ENCODE results near the gene CXCR3.
"Not testable (repeated sequence)": the region's sequence is repeated elsewhere in the genome, so short reads cannot be mapped to it uniquely, and the experiment has no call there.

CXCR3 gene

DNA sequence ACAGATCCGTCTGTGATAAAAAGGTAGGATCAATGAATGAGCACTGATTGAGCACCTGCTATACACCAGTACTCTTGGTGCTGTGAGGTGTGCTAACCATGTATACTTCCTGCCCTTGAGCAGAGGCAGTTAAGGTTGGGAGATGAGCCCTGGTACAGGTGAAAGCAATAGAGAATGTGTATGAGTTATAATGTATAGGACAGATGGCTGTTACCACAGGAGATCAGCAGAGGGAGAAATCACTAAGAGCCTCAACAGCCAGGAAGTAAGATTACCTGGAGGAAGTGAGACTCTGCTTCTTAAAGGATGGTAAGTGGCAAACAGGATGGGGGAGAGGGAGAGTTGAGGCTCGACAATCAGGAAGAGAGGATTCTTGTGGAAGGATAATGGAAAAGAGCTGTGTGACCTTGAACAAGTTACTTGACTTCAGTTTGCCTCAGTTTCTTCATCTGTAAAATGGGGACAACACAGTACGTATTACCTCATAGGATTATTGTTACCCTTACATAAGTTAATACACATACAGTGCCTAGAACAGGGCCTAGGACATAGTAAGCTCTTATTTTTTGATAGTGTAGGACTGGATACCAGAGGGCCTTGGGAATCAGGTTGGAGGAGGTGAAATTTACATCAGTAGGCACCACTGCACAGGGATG lies 9.1 kb downstream of the CXCR3 start:
- no peak for DNase-seq (ENCODE audit: low read depth)

DNA sequence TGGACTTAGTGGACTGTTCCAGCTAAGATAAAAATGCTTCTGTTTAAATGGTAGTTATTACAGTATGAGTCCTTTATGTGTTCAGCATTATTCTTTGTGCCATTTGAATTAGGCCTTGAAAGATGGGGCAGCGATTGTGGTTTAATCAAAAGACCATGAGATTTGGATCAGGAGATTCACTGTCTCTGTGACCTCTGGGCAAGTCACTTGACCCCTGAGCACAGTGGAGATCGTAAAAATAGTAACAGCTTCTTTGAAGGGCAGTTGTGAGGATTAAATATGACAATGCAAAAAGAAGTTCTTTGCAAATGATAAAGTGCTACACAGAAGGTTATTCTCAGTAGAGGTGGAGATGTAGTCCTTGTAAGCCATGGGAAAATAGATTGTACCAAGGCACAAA lies 10.8 kb downstream of the CXCR3 start:
- no peak for DNase-seq (ENCODE audit: low read depth)

DNA sequence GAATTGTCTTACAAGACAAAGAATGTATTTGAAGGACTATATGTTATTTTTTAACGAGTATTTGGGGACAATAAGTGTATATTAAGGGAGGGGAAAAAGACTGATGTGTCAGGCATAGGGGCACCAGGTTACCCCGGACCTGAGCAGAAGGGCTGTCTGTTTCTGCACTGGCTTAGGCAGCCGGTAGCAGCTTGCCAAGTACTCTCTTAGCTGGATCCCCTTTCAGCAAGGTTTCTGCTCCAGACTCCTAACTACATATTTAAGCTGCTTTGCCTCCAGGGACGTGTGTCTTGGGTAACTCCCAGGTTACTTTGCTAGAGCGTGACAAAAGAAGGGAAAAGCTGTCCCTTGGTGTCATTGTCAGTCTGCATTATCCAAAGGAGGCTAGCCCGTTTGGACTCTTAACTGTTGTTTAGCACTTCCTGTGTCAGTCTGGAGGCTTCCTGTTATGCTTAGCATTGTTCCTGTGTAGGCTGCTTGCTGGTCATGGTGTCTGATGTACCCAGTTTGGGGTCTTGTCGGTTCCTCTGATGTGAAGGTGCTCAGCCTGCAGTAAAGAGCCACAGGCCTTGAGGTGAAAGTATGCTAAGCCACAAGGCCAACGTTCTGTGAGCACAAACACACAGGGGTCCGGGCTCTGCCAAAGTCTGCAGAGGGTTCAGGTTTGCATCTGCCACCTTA lies 11.6 kb downstream of the CXCR3 start:
- DNase-seq (ENCODE audit: low read depth): no peak

DNA sequence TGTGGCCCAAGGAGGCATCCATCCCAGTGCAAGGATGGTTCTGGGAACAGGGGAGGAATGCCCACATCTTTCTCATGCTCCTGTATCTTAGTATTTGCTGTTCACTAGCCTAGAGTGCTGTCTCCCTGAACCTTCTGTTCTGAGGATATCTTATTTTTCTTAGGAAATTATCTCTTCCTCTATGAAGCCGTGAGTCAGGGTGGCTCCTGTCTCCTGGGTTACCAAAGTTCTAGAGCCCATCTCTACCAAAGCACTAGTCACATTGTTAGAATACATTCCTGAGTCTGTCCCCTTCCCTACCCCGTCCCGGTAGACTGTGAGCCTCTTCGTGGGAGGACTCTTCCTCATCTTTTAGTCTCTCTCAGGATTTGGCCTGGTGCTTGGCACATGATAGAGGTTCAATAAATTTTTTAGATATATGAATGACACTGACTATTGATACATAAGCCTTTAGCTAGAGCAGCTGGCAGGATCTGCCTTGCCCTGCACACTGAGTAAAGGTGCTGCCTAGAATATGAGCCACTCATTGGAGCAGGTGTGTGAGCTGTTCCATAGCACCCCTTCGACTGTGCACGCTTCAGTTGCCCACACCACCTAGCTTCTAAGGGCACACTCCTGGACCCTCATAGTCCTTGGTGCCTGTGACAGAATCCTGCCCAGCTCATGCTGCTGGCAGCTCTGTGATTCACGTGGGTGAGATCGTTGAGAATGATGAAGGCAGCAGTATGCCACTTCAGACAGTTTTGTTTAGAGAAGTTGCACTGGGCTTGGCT lies 13.3 kb downstream of the CXCR3 start:
- no peak for DNase-seq (ENCODE audit: low read depth)

DNA sequence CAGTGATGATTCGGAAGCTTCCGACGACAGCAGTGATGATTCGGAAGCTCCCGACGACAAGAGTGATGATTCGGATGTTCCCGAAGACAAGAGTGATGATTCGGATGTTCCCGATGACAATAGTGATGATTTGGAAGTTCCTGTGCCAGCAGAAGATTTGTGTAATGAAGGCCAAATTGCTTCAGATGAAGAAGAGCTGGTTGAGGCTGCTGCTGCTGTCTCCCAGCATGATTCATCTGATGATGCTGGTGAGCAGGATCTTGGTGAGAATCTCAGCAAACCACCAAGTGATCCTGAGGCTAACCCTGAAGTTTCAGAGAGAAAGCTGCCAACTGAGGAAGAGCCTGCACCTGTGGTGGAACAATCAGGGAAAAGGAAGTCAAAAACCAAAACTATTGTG lies 14.2 kb downstream of the CXCR3 start:
- peak; percentile 73 for DNase-seq (ENCODE audit: low read depth)

DNA sequence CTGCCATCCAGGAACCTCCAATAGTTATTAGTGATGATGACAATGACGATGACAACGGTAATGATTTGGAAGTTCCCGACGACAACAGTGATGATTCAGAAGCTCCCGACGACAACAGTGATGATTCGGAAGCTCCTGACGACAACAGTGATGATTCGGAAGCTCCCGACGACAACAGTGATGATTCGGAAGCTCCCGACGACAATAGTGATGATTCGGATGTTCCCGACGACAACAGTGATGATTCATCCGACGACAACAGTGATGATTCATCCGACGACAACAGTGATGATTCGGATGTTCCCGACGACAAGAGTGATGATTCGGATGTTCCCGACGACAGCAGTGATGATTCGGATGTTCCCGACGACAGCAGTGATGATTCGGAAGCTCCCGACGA lies 14.7 kb downstream of the CXCR3 start:
- DNase-seq (ENCODE audit: low read depth): no peak

DNA sequence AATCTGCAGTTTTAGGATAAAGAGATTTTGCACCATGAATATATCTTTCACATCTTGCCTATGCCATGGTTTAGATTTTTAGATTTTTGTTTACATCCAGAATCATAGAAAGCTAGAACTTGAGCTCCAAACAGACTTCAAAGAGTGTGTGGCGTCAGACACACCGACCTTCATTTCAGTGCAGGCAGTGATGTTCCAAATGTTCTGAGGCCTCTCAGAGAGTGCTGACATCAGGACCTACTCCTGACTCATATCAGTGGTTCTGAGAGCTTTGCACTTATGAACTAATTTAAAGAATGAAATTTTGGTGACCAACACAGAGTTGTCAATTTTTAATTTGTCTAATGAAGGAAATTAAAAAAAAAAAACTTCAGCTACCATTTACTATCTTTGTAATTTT lies 18.3 kb downstream of the CXCR3 start:
- DNase-seq (ENCODE audit: low read depth): no peak

DNA sequence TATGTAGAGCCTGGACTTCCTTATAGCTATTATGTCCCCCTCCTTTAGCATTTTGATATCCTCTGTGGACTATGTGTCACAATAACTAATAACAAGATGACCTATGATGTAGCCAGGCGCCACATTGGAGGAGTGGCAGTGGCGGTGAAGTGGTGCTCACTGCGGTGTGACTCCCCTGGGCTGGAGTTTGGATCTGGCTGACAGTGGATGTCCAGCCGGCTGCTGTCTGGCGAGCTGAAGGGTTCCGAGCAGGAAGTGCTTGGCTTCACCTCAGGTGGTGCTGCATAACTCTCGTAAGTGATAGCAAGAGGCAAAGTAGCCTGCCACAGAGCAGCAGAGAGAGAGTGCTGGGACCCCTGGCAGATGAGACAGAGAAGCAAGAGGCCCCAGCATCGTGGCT lies 25.1 kb downstream of the CXCR3 start:
- not testable (repeated sequence) for DNase-seq (ENCODE audit: low read depth)

DNA sequence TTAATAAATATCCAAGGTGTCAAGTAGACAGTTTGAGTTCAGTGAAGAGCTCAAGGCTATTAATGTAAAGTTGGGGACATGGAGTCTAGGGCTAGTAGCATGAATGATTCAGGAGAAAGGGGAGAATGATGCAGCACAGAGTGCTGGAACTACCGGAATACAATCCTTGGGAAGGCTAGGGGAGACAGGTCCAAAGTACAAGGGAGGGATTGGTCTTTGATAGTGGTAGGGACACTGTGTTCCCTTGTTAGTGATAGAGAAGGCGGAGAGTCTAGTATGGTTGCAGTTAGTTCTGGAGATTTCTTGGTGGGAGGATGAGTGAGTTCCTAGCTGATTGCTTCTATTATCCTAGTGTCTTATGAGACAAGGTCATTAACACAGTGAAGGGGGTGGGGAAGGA lies 31.4 kb downstream of the CXCR3 start:
- DNase-seq (ENCODE audit: low read depth): no peak

DNA sequence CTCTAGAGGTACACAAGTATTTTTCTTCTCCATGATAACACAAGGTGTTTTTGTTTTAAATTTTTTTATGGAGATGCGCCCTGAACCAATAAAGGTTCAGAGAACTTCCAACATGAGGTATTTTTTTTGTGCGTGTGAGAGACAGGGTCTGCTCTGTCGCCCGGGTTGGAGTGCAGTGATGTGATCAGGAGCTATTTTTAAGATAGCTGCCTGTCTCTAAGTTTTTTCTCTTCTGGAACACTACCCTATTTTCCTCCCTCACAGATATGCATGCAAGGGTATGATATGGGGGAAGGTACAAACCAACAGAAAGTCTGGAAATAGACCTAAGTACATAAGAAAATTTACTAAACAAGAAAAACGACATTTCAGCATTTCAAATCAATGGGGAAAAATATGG lies 37.1 kb downstream of the CXCR3 start:
- DNase-seq (ENCODE audit: low read depth): no peak

DNA sequence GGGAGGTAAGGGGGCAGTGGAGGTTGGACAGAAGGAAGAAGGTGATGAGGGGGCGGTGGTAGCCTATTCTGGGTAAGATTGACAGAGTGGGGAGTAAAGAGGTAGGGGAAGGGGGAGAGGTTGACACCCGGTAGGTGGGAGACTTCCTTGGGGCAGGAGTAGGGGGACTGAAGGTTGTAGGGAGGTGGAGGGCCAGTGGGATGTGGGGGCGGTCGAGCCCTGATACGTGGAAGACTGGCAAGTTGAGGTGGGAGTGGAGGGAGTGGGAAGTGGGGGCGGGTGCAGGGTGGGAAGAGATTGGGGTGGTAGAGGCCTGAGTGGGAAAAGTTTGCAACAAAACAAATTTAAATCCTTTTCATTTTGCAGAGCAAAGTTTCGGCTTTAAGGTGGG lies 38.3 kb downstream of the CXCR3 start:
- DNase-seq (ENCODE audit: low read depth): no peak

DNA sequence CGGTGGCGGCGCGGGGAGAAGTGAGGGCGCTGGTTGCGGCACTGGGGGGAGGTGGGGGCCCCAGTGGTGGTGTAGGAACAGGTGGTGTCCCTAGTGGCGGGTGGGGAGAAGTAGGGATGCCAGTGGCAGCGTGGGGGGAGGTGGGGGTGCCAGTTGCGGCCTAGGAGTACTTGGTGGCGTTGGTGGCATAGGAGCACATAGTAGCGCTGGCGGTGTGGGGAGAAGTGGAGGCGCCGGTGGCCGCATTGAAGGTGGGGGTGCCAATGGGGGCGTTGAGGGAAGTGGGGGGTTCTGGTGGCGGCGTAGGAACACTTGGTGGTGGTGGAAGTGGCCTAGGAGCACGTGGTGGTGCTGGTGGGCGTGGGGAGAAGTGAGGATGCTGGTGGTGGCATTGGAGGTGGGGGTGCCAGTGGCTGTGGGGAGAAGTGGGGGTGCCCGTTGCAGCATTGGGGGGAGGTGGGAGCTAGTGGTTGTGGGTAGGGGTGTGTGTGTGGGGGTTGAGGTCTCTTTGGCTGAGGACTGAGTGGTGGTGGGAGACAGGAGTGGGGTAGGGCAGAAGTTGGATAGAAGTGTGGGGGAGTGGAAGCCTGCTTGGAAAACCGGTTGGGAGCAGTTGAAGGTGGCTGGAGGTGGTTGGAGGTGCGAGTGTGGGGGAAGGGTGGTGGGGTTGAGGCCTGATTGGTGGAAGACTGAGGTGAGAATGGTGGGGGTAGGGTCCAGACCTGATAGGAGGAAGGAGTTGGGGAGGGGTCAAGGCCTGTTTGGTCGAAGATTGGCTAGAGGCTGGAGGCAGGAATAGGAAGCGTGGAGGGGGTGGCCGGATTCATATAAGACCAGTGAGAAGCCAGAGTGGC lies 38.9 kb downstream of the CXCR3 start:
- DNase-seq (ENCODE audit: low read depth): no peak

DNA sequence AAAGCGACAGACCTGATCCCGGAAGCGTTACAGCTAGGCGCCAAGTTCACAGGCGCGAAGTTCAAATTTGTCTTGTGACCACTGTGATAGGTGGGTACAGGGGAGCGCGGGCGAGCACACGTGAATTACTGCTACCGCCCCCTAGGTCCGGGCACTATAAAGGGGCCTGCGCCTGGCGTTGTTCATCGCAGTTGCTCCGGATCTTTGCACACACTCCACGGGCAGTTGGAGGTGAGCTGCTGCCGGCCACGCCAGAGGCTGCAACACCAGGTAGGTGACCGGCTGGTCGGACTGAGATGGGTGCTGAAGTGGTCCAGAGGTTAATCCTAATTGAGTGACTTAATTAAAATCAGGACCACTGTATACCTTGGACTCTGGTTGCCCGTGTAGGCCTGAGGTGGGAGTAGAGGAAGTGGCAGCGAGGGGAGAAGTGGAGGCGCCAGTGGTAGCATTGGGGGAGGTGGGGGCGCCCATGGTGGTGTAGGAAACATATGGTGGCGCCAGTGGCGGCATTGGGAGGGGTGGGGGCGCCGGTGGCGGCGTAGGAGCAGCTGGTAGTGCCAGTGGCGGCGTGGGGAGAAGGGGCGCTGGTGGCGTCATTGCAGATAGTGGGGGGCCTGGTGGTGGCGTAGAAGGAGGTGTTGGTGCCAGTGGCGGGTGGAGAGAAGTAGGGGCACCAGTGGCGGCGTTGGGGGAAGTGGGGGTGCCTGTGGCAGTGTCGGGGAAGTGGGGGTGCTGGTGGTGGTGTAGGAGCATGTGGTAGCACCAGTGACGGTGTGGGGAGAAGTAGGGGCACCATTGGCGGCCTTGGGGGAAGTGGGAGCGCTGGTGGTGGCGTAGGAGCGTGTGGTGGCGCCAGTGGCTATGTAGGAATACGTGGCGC lies 39.8 kb downstream of the CXCR3 start, which contains the start of gene GCNA:
Gene GCNA (plus strand): TSS at position 185 of the 883 bp plus-strand sequence. CDS start 2,385 bp downstream, outside the sequence.
- DNase-seq (ENCODE audit: low read depth): no peak

DNA sequence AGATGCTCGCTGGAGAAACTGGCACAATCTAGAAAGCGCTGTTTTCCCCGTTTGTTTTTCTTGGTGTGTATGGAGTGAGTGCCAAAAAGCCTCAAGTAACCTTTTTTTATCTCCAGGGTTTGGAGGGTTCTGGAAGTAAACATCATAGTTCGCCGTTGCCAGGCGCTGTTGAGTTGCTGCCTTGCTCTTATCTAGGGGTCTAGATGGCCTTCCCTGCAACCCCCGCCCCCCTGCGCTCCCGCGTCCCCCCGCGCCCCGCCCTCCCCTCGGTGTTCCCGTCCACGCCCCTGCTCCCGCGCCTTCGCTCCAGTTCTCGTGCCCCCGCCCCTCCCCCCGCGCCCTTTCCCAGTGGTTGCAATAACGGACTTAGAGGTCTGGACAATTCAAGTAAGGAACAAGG lies 40.6 kb downstream of the CXCR3 start:
- no peak for DNase-seq (ENCODE audit: low read depth)

DNA sequence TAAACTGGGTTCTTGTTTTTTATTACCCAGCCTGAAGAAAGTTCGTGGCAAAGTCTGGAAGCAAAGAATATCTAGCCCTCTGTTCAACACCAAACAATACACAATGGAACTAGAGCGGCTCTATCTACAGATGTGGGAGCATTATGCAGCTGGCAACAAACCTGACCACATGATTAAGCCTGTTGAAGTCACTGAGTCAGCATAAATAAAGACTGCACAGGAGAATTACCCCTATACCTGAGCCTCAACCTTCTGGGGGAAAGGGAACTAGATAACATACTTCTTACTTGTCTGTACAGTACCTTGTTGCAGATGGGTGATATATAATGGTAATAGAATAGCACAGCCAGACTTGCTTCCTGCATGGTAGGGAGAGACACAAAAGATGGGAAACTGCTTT lies 44.7 kb downstream of the CXCR3 start:
- no peak for DNase-seq (ENCODE audit: low read depth)

DNA sequence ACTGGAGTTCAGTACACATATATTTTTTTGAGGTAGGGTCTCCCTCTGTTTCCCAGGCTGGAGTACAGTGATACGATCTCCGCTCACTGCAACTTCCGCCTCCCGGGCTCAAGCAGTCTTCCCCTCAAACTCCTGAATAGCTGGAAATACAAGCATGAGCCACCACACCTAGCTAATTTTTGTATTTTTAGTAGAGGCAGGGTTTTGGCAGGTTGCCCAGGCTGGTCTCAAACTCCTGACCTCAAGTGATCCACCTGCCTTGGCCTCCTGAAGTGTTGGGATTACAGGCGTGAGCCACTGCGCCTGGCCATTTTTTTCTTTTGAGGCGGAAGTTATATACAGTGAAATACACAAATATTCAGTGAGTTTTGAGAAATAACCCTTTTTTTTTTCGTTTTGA lies 46.9 kb downstream of the CXCR3 start:
- not testable (repeated sequence) for DNase-seq (ENCODE audit: low read depth)

Data from iris pigment epithelial cell (primary cell).